GM12874 (cell line): ENCODE data around the gene MTFP1.

ENCODE experiments used
- TF ChIP-seq, protein P1 (sequence below): IDR thresholded peaks from 2 replicates; pipeline ENCODE4 v1.5.1; 2011; ENCODE audit warnings: low read depth, mild to moderate bottlenecking, control low read depth, low read length, moderate library complexity; ENCODE audit not compliant: insufficient read depth

MTFP1 gene

DNA sequence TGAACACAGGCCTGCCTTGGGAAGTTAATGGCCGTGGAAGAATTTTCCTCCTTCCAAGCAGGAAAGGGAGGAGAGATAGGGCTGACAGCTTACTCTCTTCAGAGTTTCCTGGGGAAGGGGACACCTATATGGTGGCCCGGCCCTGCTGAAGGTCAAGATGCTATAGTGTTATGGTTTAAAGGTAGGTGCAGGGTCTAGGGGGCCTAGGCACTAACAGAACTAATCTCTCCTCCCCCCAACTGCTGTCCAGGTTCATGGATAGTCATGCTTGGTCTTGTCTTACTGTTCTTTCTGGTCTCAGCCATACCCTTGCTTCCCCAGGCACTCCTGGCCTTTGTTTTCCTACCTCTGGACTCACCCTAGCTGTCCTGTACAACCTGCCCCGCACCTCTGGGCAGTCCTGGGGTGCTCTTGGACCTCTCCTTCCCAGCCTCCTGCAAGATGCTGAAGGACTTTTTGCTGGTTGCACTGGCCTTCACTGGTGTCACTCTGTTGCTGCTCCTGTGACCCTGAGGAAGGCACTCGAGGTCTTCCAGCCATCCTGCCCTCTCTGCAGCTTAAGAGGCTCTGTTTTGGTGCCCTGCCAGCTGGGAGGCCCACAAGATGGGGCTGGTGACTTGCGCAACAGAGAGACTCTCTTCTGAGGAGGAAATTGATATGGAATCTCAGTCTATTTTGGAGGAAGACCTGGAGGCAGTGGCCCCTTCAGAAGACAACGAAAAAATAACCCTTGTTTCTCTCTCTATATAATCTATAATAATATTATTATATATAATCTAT is 28.4 kb downstream of the MTFP1 start:
- TF ChIP-seq, protein P1, sequence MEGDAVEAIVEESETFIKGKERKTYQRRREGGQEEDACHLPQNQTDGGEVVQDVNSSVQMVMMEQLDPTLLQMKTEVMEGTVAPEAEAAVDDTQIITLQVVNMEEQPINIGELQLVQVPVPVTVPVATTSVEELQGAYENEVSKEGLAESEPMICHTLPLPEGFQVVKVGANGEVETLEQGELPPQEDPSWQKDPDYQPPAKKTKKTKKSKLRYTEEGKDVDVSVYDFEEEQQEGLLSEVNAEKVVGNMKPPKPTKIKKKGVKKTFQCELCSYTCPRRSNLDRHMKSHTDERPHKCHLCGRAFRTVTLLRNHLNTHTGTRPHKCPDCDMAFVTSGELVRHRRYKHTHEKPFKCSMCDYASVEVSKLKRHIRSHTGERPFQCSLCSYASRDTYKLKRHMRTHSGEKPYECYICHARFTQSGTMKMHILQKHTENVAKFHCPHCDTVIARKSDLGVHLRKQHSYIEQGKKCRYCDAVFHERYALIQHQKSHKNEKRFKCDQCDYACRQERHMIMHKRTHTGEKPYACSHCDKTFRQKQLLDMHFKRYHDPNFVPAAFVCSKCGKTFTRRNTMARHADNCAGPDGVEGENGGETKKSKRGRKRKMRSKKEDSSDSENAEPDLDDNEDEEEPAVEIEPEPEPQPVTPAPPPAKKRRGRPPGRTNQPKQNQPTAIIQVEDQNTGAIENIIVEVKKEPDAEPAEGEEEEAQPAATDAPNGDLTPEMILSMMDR = no peak

DNA sequence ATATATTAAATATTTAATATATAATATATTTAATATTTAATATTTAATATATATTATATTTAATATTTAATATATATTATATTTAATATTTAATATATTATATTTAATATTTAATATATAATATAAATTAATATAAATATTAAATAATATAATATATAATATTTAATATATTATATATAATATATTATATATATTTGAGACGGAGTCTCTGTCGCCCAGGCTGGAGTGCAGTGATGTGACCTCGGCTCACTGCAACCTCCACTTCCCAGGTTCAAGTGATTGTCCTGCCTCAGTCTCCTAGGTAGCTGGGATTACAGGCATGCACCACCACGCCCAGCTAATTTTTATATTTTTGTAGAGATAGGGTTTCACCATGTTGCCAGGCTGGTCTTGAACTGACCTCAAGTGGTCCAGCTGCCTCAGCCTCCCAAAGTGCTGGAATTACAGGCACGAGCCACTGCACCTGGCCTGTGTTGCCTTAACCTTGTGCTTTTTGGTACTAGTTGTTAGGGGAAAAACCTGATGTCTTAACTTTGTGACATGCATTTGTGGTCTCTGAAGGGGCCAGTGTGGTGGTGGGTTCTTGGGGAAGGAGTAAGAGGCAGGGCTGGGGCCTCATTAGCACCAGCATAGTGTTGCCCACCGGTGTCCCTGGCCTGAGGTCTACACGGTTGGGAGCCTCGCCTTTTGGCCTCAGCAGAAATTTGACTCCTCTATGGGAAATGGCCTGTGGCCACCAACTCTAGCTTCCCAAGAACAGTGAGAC is 29.7 kb downstream of the MTFP1 start:
- TF ChIP-seq, protein P1 = no peak

DNA sequence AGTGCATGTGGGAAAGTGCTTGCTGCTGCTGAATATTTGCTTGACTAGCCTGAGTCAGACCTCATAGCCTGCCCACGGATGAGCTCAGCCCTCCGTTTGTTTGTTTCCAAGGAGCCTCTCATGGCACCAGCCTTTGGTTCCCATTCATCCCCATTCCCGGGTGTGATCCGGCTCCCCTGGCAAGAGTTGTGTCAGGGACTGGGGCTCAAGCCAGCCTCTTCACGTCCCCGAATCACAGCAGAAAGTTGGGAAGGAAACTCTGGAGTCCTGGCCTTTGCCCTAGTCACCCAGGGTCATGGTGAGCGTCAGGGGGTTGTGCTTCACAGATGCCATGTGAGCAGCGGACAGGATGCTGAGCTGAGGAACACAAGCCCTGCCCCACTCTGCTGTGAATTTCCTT is 32.4 kb downstream of the MTFP1 start:
- TF ChIP-seq, protein P1 = no peak

DNA sequence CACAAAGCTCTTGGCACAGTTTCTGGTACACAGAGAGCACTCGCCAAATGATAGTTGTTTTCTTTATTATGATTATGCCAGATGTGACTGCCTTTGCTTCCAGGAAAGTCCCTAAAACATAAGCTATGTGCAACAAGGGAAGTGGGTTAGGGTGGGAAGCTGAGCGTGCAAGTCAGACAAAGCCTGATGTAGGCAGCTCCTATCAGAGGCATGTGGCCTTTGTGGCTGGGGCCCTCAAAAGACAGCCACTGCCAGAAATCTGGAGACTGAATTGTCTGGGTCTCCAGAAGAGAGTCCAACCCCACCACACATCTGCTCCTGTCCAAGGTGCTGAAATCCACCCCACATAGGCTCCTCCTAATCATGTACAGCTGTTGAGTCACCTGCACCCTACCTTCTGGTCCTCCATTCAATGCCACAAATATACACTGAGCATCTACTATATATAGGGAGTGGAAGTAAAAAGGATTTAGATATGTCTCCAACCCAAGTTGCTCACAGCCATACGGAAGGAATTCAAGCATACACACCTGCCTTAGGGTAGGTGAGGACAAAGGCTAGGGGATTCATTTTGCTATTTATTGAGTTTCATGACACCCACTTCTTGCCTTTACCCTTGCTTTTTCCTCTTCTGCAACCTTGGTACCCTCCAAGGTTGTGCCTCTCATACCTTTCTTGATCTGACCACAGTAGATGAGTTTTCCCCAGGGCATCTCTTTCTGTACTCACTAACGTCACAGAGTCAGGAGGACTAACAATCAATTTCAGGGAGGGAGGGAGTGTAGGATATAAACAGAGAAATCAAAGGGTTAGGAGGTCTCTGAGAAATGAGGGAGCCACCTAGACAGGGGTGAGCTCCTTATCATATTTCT is 33.8 kb downstream of the MTFP1 start:
- TF ChIP-seq, protein P1 = no peak

DNA sequence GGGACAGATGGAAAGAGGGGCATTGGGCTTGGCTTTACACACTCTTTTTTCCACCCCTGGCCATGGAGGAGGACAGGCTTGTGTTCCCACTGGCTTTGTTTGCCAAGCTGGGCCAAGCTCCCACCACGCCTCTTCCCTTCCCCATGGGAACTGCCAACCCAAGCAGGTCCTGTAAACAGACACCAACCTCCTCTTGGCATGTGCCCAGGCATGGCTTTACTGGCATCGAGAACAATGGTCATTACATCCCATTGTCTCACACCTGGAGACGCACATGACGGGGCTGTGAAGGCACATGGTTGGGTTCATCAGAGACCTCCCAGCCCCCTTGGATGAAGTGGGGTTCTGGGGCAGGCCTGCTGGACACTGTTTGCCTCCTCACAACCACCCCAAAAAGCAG is 34.6 kb downstream of the MTFP1 start:
- TF ChIP-seq, protein P1 = no peak

DNA sequence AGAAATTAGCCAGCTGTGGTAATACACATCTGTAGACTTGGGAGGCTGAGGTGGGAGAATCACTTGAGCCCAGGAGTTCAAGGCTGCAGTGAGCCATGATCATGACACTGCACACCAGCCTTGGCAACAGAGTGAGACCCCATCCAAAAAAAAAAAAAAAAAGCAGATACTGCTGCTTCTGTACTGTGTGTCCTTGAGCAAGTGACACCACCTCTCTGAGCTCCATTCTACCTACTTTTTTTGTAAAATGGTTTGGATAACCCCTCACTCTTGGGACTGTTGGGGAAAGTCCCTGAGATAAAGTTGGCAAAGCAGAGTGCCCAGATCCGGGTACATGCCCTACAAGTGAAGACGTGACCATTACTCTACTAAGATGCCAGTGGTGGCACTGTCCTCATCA is 43.6 kb downstream of the MTFP1 start:
- TF ChIP-seq, protein P1 = no peak

DNA sequence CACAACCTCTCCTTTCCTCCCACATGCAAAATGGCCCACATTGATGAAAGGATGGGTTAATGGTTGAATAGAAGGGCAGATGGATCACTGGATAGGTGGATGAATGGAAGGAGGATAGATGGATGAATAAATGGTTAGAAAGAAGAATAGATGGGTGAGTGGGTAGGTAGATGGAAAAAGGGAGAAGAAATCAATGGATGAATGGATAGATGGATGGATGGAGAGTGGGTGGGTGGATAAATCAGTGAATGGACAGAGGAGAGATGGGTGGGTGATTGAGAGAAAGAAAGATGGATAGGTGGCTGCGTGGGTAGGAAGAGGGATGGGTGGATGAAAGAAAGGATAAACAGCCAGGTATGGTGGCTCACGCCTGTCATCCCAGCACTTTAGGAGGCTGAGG is 45.1 kb downstream of the MTFP1 start:
- TF ChIP-seq, protein P1 = no peak
